Measurements from ENCODE around the gene AIF1L.
A peak's percentile ranks its signal among the peaks of the same experiment; 100 is the strongest.
"Not testable (repeated sequence)": the region's sequence is repeated elsewhere in the genome, so short reads cannot be mapped to it uniquely, and the experiment has no call there.

Gene AIF1L

DNA sequence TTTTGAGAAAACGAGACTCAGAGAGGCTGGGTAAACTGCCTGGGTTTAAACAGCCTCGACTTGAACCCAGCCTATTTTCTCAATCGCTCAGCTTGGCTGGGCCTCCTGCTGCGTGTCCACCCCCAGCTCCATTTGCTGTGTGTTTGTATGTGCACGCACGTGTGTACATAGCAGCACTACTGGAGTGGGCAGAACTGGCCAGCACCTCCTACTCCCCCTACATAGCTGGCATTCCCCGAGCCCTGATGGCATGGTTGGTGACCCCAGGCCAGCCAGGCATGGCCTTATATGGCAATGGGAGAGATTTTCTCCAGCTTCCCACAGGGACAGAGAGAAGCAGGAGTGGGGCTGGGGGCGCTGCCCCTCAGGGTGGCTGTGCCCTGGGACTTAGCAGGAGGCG is 4.1 kb downstream of the AIF1L start:
- Histone ChIP-seq H3K36me3 (ENCODE audit: insufficient read depth, low read length) (no peaks in the 10 kb centered on the region; the same call in 1 of the 2 replicates), H3K4me1 (ENCODE audit: insufficient read depth, low read length) (peaks cover 46% of the 10 kb centered on the region), H3K9me3 (ENCODE audit: control insufficient read depth, insufficient read depth, low read length) (no peaks in the 10 kb centered on the region), H3K9ac (ENCODE audit: low read depth, low read length) (no peak overlapping the region; the same call in 1 of the 2 replicates)

DNA sequence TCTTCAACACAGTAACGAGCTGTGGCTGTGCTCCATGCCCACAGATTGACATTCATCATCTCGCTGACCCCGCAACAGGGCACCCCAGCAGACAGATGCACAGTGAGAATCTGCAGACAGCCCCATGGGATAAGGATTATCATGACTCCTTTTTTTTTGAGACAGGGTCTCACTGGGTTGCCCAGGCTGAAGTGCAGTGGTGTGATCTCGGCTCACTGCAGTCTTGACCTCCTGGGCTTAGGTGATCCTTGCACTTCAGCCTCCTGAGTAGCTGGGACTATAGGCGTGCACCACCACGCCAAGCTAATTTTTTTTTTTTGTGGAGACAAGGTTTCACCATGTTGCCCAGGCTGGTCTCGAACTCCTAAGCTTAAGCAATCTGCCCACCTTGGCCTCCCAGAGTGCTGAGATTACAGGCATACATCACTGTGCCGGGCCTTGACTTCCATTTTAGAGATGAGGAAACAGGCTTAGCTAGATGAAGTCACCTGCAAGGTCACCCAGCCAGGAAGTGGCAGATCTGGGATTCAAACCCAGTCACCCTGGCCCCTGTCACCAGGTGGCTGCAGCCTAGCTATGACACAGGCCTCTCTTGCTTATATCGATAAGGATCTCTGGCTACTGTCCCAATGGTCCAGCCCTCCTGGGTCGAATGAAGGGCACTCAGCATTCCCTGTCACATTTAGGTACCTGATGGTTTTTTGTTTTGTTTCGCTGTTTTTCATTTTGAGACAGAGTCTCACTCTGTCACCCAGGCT is 5.1 kb downstream of the AIF1L start:
- no peak overlapping the region for H3K9ac ChIP-seq (ENCODE audit: low read depth, low read length)
- peaks cover 46% of the 10 kb centered on the region for H3K4me1 ChIP-seq (ENCODE audit: insufficient read depth, low read length)
- H3K9me3 ChIP-seq (ENCODE audit: control insufficient read depth, insufficient read depth, low read length): no peaks in the 10 kb centered on the region
- no peaks in the 10 kb centered on the region; the same call in 1 of the 2 replicates for H3K36me3 ChIP-seq (ENCODE audit: insufficient read depth, low read length)

DNA sequence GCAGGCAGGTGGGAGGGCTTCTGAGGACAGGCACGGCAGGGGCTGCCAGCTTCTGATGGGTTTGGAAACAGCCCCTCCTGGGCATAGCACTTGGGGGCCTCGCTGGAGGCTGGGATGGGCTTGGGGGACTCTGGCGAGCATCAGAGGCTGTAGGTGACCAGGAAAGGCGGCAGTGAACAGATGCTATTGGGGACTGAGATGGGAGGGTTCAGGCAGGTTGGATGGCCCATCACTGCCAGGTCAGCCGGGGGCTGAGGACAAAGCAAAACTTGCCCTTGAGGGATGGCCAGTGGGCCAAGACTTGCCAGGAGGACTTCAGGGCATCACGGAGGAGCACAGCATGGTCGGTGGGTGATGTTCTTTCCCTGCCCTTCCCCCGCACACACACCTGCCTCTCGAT is 6.7 kb downstream of the AIF1L start:
- Histone ChIP-seq H3K4me1 (ENCODE audit: insufficient read depth, low read length) (peaks cover 39% of the 10 kb centered on the region), H3K36me3 (ENCODE audit: insufficient read depth, low read length) (no peaks in the 10 kb centered on the region; the same call in none of the 2 replicates), H3K9ac (ENCODE audit: low read depth, low read length) (no peak overlapping the region), H3K9me3 (ENCODE audit: control insufficient read depth, insufficient read depth, low read length) (no peaks in the 10 kb centered on the region)

DNA sequence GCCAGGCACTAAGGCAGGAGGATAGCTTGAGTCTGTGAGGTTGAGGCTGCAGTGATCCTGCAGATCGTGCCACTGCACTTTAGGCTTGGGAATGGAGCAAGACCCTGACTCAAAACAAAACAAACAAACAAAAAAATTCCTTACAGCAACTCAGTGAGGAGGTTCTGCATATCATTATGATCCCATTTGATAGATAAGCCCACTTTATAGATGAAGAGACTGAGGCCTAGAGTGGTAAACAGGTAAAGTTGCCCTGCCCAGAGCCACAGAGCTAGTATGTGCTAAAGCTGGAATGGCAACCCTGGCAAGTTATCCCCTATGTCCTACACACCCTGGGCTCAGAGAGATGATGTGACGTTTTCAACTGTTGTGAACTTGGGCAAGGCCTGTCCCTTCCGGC is 7.2 kb downstream of the AIF1L start:
- Histone ChIP-seq H3K36me3 (ENCODE audit: insufficient read depth, low read length) (no peaks in the 10 kb centered on the region; the same call in none of the 2 replicates), H3K9me3 (ENCODE audit: control insufficient read depth, insufficient read depth, low read length) (no peaks in the 10 kb centered on the region), H3K4me1 (ENCODE audit: insufficient read depth, low read length) (peaks cover 35% of the 10 kb centered on the region), H3K9ac (ENCODE audit: low read depth, low read length) (no peak overlapping the region)

DNA sequence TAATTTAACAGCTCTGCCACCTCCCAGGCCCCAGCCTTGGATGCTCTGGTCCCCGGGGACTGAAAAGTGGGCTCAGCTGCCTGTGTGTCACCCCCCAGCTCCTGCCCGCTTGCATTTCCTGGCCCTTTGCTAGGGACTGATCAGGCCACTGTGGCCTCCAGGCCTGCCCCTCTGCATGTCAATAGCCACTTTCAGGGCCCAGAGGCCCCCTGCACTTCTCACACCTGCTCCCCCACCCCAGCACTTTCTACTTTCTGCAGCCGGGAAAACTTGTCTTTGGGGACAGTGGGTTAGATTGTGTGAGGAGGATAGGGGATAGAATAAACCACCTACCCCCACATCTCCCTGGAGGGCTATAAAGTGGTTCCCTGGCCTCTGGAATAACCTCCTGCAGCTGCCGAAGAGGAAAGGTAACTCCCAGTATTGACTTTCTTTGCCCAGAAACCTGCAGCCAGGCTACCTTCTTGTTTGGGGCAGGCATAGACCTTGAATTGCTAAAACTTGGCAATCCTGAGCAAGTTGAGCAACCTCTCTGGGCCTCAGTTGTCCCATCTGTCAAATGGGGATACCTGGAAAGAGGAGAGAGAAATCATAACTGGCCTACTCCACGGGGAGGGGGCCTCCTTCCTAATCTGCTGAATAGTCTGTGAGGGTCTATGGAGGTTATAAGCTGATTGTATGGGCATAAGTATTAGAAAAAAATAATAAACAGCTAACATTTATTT is 7.8 kb downstream of the AIF1L start:
- Histone ChIP-seq H3K4me1 (ENCODE audit: insufficient read depth, low read length) (peaks cover 29% of the 10 kb centered on the region), H3K9ac (ENCODE audit: low read depth, low read length) (no peak overlapping the region), H3K36me3 (ENCODE audit: insufficient read depth, low read length) (no peaks in the 10 kb centered on the region; the same call in none of the 2 replicates), H3K9me3 (ENCODE audit: control insufficient read depth, insufficient read depth, low read length) (no peaks in the 10 kb centered on the region)

DNA sequence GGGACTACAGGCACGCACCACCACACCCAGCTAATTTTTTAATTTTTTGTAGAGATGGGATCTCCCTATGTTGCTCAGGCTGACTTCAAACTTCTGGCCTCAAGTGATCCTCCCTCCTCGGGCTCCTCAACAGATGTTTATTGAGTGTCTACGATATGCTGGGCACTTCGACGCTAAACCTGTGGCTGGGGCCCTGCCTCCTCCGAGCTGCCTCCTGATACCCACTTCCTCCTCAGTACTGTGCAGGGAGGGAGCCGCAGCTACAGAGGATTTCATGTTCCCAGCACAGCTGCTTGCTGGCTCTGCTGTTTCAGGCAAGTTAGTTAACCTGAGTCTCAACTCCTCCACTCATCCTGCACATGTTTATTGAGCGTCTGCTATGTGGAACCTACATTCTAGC is 9.6 kb downstream of the AIF1L start:
- no peaks in the 10 kb centered on the region; the same call in none of the 2 replicates for H3K36me3 ChIP-seq (ENCODE audit: insufficient read depth, low read length)
- no peak overlapping the region for H3K9ac ChIP-seq (ENCODE audit: low read depth, low read length)
- no peaks in the 10 kb centered on the region for H3K9me3 ChIP-seq (ENCODE audit: control insufficient read depth, insufficient read depth, low read length)
- peaks cover 20% of the 10 kb centered on the region for H3K4me1 ChIP-seq (ENCODE audit: insufficient read depth, low read length)

DNA sequence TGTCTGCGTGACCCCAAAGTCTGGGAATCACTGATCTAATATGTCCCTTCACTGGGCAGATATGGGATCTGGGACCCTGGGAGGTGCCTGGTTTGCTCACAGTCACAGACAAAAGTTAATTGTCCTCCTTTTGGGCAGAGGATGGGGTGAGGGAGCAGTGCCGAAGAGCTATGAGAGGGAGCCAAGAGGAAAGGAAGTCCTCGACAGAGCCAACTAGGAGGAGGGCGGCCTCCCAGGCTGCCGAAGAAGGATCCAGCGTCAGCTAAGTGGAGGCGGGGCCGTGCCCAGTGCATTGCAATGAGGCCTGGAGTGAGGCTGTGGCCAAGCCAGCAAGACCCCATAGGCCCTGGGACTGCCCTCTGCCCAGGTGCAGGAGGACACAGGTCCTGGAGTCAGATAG is 11.4 kb downstream of the AIF1L start:
- H3K9ac ChIP-seq (ENCODE audit: low read depth, low read length): no peak overlapping the region
- H3K36me3 ChIP-seq (ENCODE audit: insufficient read depth, low read length): no peaks in the 10 kb centered on the region; the same call in 1 of the 2 replicates
- H3K4me1 ChIP-seq (ENCODE audit: insufficient read depth, low read length): peaks cover 34% of the 10 kb centered on the region
- H3K9me3 ChIP-seq (ENCODE audit: control insufficient read depth, insufficient read depth, low read length): no peaks in the 10 kb centered on the region

DNA sequence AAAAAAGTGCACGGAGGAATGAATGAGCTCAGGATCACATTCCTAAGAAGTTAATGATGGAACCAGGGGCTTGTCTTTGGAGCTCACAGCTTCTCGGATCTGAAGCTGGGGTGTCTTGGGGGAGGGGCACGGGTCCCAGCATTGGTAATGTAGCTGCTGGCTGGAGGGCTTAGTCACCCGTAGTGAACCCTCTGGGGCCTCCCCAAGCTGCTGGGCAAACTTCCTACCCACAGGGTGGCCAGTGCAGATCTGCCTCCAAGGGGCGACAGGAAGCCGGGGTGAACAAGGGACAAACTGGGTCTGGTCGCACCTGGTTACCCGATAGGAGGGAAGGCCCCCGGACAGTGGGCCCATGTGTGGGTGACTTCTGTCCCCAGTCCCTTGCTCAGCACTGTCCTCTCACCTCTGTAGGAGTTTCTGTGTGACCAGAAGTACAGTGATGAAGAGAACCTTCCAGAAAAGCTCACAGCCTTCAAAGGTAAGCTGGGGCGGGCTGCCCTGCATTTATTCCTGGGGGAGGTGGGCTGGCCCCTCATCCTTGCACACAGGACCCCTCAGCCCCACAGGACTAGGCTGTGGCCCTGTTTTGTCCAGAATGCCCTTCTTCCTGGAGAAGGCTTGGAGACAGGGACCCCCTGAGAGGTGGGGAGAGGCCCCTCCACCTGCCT is 15.0 kb downstream of the AIF1L start:
- Histone ChIP-seq H3K36me3 (ENCODE audit: insufficient read depth, low read length) (no peaks in the 10 kb centered on the region; the same call in 1 of the 2 replicates), H3K4me1 (ENCODE audit: insufficient read depth, low read length) (peaks cover 21% of the 10 kb centered on the region), H3K9ac (ENCODE audit: low read depth, low read length) (peak overlapping the region; percentile 5; the same call in 1 of the 2 replicates), H3K9me3 (ENCODE audit: control insufficient read depth, insufficient read depth, low read length) (no peaks in the 10 kb centered on the region)

DNA sequence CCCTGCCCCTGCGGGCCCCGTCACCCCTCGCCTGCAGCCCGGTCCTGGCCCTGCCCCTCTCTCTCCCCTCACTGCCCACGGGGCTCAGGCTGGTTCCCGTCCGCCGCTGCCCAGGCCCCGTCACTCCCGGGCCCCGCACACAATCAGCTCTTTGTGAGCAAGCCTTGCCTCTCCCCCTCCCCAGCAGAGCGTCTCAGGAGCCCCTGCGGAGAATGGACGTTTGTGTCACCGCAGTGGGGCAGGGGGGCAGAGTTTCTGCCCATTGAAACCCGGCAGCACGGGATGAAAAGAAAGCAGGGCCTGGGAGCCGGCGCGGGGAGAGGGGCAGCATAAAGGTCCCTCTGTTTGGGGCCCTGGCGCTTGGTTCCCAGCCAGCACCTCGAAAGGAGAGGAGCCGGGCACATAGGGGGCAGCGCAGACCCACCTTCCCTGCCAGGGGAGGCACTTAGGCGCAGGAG is 15.6 kb downstream of the AIF1L start:
- Histone ChIP-seq H3K9me3 (ENCODE audit: control insufficient read depth, insufficient read depth, low read length) (no peaks in the 10 kb centered on the region), H3K9ac (ENCODE audit: low read depth, low read length) (peak overlapping the region; percentile 5; the same call in 1 of the 2 replicates), H3K4me1 (ENCODE audit: insufficient read depth, low read length) (peaks cover 21% of the 10 kb centered on the region), H3K36me3 (ENCODE audit: insufficient read depth, low read length) (no peaks in the 10 kb centered on the region; the same call in 1 of the 2 replicates)

DNA sequence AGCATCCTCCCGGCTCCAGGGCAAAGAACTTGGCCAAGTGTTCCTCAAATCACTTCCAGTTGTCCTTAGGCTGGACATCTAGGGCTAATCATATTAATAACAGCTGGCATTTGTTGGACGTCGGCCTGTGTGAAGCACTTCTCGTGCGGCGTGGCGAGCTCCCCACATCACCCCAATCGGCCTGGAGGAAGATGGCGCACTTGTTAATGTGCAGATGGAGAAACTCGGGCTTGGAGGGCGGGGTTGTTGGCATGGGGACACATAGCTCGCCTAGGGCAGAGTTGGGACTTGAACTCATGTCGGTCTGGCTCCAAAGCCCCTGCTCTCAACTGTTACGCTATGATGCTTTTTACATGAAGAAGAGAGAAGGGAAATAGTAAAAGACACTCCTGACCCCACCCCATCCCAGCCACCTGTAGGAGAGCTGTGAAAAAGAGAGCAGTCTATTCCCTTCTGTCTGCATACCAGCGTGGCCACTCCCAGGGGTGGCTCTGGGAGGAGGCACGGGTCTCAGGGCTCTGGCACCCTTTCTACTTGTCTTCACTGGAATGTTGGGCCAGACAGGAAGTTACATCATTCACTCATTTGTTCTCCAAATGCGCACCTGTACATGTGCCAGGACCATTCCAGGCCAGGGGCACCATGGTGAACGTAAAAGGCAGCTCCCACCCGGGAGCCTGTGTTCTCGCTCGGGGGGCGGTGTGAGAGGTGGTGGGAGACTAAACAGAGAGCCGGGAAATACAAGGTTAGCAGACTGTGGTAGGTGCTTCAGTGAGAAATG is 16.2 kb downstream of the AIF1L start:
- no peaks in the 10 kb centered on the region for H3K9me3 ChIP-seq (ENCODE audit: control insufficient read depth, insufficient read depth, low read length)
- H3K36me3 ChIP-seq (ENCODE audit: insufficient read depth, low read length): no peaks in the 10 kb centered on the region; the same call in 1 of the 2 replicates
- H3K9ac ChIP-seq (ENCODE audit: low read depth, low read length): no peak overlapping the region
- H3K4me1 ChIP-seq (ENCODE audit: insufficient read depth, low read length): peaks cover 21% of the 10 kb centered on the region

DNA sequence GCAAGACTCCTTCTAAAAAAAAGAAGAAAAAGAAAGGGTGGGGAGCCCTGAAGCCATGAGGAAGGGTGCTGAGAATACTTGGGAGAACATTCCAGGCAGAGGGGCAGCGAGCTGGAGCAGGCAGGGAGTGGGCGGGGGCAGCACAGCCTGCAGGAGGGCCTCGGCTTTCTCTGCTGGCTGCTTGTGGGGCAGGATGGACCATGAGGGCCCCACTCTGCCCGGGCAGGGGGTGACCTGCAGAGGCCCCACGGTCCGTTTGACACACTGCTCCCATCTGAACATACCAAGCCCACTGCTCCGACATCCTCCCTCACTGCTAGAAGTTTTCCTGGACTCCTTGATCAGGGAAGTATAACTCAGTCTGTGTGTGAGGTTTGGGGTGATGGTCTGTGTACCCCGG is 17.3 kb downstream of the AIF1L start:
- Histone ChIP-seq H3K9ac (ENCODE audit: low read depth, low read length) (no peak overlapping the region), H3K36me3 (ENCODE audit: insufficient read depth, low read length) (no peaks in the 10 kb centered on the region; the same call in none of the 2 replicates), H3K9me3 (ENCODE audit: control insufficient read depth, insufficient read depth, low read length) (no peaks in the 10 kb centered on the region), H3K4me1 (ENCODE audit: insufficient read depth, low read length) (peaks cover 21% of the 10 kb centered on the region)

DNA sequence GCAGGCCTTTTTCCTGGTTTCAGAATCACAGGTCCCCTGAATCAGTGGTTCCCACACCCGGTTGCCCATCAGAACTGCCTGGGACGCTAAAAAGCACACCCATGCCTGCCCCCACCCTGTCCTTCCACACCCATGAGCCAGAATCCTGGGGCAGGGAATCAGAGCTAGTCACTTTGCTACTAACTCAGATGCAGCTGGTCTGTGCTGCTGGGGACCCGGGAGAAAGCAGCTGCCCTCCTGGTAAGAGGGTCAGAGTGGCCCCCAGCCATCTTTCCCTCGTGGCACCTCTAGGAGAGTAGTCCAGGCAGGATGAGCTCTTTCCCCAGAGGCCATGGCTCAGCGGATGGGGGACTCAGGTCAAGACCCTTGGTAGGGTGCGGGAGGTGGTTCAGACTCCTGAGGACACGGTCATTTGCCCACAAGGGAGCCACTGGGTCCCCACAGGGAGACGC is 17.8 kb downstream of the AIF1L start:
- Histone ChIP-seq H3K4me1 (ENCODE audit: insufficient read depth, low read length) (peaks cover 21% of the 10 kb centered on the region), H3K9me3 (ENCODE audit: control insufficient read depth, insufficient read depth, low read length) (no peaks in the 10 kb centered on the region), H3K36me3 (ENCODE audit: insufficient read depth, low read length) (no peaks in the 10 kb centered on the region; the same call in none of the 2 replicates), H3K9ac (ENCODE audit: low read depth, low read length) (no peak overlapping the region)

DNA sequence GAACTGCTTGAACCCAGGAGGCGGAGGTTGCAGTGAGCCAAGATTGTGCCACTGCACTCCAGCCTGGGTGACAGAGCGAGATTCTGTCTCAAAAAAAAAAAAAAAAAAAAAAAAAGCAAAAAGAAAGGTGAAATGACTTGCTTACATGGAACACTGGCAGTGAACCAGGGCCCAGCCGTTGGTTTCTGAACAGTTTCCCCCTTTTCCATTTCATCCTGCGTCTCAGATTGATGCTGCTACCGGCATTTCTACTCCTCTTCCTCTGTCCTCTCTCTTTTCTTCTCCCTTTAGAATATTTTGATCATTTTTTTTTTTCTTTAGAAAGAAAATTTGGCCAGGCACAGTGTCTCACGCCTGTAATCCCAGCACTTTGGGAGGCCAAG is 19.0 kb downstream of the AIF1L start:
- not testable (repeated sequence) for H3K9me3 ChIP-seq (ENCODE audit: control insufficient read depth, insufficient read depth, low read length); H3K9ac ChIP-seq (ENCODE audit: low read depth, low read length); H3K36me3 ChIP-seq (ENCODE audit: insufficient read depth, low read length)
- H3K4me1 ChIP-seq (ENCODE audit: insufficient read depth, low read length): peaks cover 18% of the 10 kb centered on the region
